Muscle layer of duodenum (tissue), 2 donors: ENCODE data around the gene SLC39A11.

ENCODE experiments used
- H3K27ac ChIP-seq: one replicate; pipeline ENCODE4 v1.7.0; 2013; ENCODE audit warnings: mild to moderate bottlenecking, low read length
- H3K27me3 ChIP-seq: one replicate; pipeline ENCODE4 v1.7.0; 2013; ENCODE audit warnings: low read depth, mild to moderate bottlenecking, control low read depth, low read length
- H3K36me3 ChIP-seq, 2 donors: one replicate each; pipeline ENCODE4 v1.7.0; 2013; ENCODE audit warnings: low read length in 2 of 2, control low read depth in 1 of 2, mild to moderate bottlenecking in 1 of 2; ENCODE audit not compliant: insufficient read depth in 2 of 2, control insufficient read depth in 1 of 2
- H3K4me1 ChIP-seq, 2 donors: one replicate each; pipeline ENCODE4 v1.7.0; 2013; ENCODE audit warnings: low read length in 2 of 2, mild to moderate bottlenecking in 2 of 2, control low read depth in 1 of 2, moderate library complexity in 1 of 2; ENCODE audit not compliant: insufficient read depth in 2 of 2, control insufficient read depth in 1 of 2
- H3K4me3 ChIP-seq, 2 donors: one replicate each; pipeline ENCODE4 v1.7.0; 2013; ENCODE audit warnings: low read length in 2 of 2, low read depth in 1 of 2, mild to moderate bottlenecking in 1 of 2
- H3K9me3 ChIP-seq, 2 donors: one replicate each; pipeline ENCODE4 v1.7.0; 2013; ENCODE audit warnings: low read length in 2 of 2, control low read depth in 1 of 2, mild to moderate bottlenecking in 1 of 2; ENCODE audit not compliant: control insufficient read depth in 1 of 2
- donor health status: healthy.

The SLC39A11 gene

DNA sequence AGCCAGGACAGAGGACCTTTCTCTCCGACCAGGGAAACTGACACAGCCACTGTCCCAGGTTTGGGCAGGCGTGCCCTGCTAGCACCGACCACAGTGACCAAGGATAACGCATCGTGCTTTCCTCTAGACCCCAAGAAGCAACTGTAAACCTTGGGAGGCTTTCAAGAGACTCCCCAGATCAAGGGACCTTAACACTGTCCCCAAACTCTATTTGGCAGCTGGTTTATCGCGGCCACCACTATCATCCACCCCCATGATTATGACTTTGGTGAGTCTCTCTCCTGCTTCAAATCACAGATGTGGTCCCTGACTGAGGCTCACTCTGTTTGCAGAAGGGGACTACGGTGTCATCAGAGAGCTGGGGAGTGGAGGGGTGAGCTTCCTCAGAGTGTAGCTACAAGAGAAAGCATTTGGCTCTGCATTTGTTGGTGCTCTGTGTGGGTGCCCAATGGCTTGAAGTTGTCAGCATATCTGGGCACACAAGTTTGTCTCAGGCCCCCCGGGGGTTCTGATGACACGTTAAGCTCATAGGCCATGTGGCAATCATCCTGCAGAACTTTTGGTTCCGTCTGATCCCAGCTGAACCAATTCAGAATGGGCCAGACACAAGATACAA, 408.0 kb downstream of the SLC39A11 start:
- H3K36me3 ChIP-seq = no peaks in the 10 kb centered on the region
- H3K4me3 ChIP-seq = no peak overlapping the region
- no peak overlapping the region for H3K27ac ChIP-seq
- no peaks in the 10 kb centered on the region for H3K9me3 ChIP-seq
- no peaks in the 10 kb centered on the region for H3K27me3 ChIP-seq
- H3K4me1 ChIP-seq = no peaks in the 10 kb centered on the region

DNA sequence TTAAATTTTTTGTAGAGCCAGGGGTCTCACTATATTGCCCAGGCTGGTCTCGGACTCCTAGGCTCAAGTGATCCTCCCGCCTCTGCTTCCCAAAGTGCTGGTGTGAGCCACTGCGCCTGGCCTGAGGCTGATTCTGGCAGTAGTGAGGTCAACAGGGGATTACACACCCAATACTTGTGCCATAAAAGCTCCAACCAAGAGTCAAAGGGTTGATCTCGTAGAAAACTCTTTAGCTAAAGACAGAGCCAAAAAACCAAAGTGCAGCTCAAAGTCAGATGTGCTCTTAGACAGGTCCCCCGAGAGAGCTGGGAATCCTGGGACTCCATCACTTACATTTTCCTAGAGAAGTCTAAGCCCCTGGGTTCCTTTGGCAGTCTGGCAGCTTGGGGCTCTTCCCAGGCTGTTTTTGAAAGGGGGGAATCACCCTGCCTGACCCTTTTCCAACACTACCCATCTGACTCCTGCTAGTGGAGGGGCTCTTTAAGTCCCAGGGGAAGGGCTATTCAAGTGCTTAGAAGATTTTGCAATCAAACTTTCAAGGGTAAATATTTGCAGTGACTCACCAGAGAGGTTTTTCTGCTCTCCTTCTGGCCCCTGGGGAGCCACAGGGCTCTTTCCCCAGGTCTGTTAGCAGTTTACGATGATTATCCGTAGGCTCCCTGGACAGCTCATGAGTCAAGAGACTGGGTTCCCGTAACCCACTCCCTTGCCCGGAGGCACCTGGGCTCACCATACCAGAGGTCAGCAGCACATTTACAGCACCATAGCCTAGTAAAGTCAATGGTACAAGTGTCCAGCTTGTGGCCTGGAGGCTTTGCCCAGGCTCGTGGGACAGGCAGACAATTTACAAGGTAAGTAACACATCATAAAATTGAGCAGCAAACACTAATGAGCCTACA, 408.7 kb downstream of the SLC39A11 start:
- Histone ChIP-seq H3K27ac (no peak overlapping the region), H3K4me1 (no peaks in the 10 kb centered on the region), H3K27me3 (no peaks in the 10 kb centered on the region), H3K36me3 (no peaks in the 10 kb centered on the region), H3K4me3 (no peak overlapping the region), H3K9me3 (no peaks in the 10 kb centered on the region)

DNA sequence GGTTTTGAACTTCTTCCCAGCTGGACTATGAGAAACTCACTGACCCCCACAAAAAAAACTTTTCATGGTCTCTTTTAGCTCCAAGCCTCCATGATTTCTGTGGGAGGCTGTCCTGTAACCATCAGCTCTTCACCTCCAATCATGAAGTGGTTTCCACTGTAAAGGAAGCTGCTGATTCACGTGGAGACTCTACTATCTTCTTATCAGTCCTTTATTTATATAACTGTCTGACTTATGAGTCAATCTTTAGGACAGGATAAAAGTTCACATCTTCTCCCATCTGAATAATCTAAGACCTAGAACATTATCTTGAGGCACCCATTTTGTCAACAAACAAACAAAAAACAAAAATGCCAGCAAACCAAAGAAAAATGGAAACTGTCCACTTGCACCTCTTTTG, 409.9 kb downstream of the SLC39A11 start:
- no peaks in the 10 kb centered on the region for H3K36me3 ChIP-seq
- no peaks in the 10 kb centered on the region for H3K9me3 ChIP-seq
- H3K4me1 ChIP-seq = no peaks in the 10 kb centered on the region
- no peaks in the 10 kb centered on the region for H3K27me3 ChIP-seq
- no peak overlapping the region for H3K27ac ChIP-seq
- H3K4me3 ChIP-seq = no peak overlapping the region

GRCh38 chr17:72681844-72682243, 410.6 kb downstream of the SLC39A11 start:
- Histone ChIP-seq H3K27me3 (no peaks in the 10 kb centered on the region), H3K4me3 (no peak overlapping the region), H3K9me3 (no peaks in the 10 kb centered on the region), H3K27ac (no peak overlapping the region), H3K36me3 (no peaks in the 10 kb centered on the region), H3K4me1 (no peaks in the 10 kb centered on the region)

DNA sequence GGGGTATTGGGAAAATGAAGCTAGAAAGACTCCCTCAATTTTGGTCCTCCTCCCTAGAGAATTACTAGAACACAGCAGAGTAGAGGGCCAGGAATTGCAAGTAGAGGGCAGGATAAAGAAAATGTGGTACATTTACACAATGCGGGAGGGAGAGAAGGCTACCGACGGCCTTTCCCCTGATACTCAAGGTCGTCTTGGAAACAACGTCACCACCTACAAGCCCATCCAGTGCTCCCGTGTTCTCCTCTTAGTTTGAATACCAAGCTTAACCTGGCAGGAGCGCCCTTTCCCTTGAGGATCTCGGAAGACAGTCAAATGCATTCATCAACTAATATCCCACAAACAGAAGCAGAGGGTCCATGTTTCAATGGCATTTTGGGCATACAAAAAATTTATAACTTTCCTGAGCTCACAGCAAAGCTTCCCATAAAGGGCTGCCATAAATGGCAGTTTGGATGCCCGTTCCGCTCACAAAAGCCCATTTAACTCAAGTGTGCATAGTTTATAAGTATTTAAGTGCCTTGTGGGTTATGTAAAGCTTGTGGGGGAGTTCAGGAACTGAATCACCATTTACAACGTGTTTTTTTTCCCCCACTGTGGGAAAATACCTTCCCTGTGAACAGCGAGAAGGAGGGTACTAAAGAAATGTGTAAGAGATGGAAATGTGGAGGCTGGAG, 414.6 kb downstream of the SLC39A11 start:
- H3K4me1 ChIP-seq = no peaks in the 10 kb centered on the region
- H3K4me3 ChIP-seq = no peak overlapping the region
- H3K9me3 ChIP-seq = no peaks in the 10 kb centered on the region
- no peaks in the 10 kb centered on the region for H3K36me3 ChIP-seq
- H3K27ac ChIP-seq = no peak overlapping the region
- H3K27me3 ChIP-seq = no peaks in the 10 kb centered on the region

DNA sequence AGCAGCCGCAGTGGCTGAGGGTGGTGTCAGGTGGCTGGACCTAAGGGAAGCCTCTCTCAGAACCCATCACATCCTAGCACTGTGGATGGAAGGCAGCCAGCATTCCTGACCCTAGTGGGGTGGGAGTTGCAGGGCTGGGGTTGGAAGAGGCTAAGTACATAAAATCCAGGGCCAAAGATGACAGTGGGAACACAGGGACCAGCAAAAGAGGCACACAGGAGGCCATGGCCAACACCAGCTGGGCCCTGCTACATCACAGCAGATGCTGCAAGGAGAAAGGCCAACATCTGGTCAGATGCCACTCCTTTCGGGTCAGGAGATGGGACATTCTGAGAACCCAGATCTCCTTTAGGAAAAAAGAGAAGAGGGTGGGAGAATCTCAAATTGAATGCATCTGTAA, 415.4 kb downstream of the SLC39A11 start:
- Histone ChIP-seq H3K4me1 (no peaks in the 10 kb centered on the region), H3K27me3 (no peaks in the 10 kb centered on the region), H3K9me3 (no peaks in the 10 kb centered on the region), H3K36me3 (no peaks in the 10 kb centered on the region), H3K27ac (no peak overlapping the region), H3K4me3 (no peak overlapping the region)

DNA sequence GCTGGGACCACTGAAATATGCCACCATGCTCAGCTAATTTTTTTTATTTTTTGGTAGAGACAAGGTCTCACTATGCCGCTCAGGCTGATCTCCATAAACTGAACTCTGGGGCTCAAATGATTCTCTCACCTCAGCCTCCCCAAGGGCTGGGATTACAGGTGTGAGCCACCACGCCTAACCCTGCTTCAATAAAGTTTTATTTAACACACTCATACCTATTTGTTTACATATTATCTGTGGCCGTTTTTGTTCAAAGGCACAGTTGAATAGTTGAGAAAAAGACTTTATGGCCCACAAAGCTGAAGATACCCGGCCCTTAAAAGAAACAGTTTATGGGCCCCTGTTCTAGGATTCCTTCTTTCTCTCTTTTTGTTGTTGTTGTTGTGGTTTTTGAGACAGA, 419.8 kb downstream of the SLC39A11 start:
- Histone ChIP-seq H3K27ac (no peak overlapping the region), H3K4me3 (no peak overlapping the region), H3K36me3 (no peaks in the 10 kb centered on the region), H3K9me3 (no peaks in the 10 kb centered on the region), H3K4me1 (no peaks in the 10 kb centered on the region), H3K27me3 (no peaks in the 10 kb centered on the region)

- H3K27ac ChIP-seq = no peak overlapping the region
- H3K4me1 ChIP-seq = peaks cover 0 to 6% of the 10 kb centered on the region in 2 donors
- no peaks in the 10 kb centered on the region for H3K9me3 ChIP-seq
- H3K27me3 ChIP-seq = no peaks in the 10 kb centered on the region
- H3K36me3 ChIP-seq = no peaks in the 10 kb centered on the region
- H3K4me3 ChIP-seq = no peak overlapping the region
Observed at GRCh38 chr17:72671016-72671415, 421.5 kb downstream of the SLC39A11 start.

GRCh38 chr17:72667096-72668063, 425.1 kb downstream of the SLC39A11 start:
- no peak overlapping the region for H3K4me3 ChIP-seq
- H3K27me3 ChIP-seq = no peaks in the 10 kb centered on the region
- H3K36me3 ChIP-seq = no peaks in the 10 kb centered on the region
- H3K9me3 ChIP-seq = no peaks in the 10 kb centered on the region
- peaks cover 0 to 6% of the 10 kb centered on the region in 2 donors for H3K4me1 ChIP-seq
- H3K27ac ChIP-seq = no peak overlapping the region

GRCh38 chr17:72665852-72666851, 426.3 kb downstream of the SLC39A11 start:
- Histone ChIP-seq H3K27ac (no peak overlapping the region), H3K27me3 (no peaks in the 10 kb centered on the region), H3K4me3 (no peak overlapping the region), H3K4me1 (peaks cover 0 to 6% of the 10 kb centered on the region in 2 donors), H3K36me3 (no peaks in the 10 kb centered on the region), H3K9me3 (no peaks in the 10 kb centered on the region)
